ENCODE results near the gene ZBTB1.

Gene ZBTB1

GRCh38 chr14:64504310-64504896 lies at the start of gene ZBTB1:
TSS of gene ZBTB1 (plus strand) at chr14:64504770. CDS start at chr14:64521505, 16,735 bp downstream.
- peak; percentile 74 to 84 (median 75) for DNase-seq (ENCODE audit: low read depth in 3 of 3)

GRCh38 chr14:64459405-64460136 lies 45.0 kb upstream of the ZBTB1 start:
- DNase-seq (ENCODE audit: low read depth in 3 of 3): no peak

DNA sequence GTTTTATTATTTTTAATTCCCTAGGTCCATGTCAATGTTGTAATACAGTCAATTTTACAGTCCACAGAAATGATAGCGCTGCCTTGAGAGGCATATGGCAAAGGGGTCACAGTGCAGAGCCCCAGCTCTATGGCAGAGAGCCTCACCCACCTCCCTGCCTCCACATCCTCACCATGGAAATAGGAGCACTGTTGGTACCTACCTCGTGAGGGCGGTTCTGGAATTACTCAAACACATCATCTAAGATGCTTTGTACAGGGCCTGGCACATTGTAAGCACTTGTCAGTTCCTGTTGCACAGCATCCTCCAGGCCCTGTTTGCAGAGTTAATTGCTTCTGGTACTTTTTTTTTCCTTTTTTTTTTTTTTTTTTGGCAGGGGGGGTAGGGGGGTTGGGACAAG lies 43.3 kb upstream of the ZBTB1 start:
- DNase-seq (ENCODE audit: low read depth in 3 of 3): no peak

- DNase-seq (ENCODE audit: low read depth in 3 of 3): no peak
Observed at GRCh38 chr14:64463195-64463594, 41.4 kb upstream of the ZBTB1 start.

DNA sequence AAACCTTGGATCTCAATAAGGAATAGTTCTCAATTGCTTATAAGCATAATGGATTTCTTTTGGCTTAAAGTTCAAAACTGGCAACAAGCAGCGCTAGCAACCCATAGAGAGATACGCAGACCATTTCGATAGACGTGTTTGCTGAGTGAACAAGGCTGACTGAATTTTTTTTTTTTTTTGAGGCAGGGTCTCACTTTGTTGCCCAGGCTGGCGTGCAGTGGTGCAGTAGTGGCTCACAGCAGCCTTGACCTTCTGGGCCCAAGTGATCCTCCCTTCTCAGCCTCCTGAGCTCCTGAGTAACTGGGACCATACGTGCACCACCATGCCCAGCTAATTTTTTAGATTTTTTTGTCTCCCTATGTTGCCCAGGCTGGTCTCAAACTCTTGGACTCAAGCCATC lies 40.7 kb upstream of the ZBTB1 start:
- DNase-seq (ENCODE audit: low read depth in 3 of 3): no peak

DNA sequence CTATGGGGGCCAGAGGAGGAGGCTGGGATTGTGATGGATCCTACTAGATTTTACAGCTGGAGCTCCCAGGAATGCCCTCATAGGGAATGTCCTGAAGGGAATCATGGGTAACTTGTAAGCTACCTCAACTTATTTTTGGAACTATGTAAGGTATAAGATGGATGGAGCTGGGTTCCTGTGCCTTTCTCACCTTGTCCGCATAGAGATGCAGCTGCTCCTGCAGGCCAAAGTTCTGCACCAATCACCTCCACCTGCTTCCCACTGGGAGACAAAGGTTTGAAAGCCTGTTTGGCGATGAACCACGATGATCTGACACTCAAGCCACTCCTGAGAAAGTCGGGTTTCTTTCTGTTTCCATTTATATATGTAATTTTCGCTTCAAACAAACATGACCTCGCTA lies 39.9 kb upstream of the ZBTB1 start:
- no peak for DNase-seq (ENCODE audit: low read depth in 3 of 3)

DNA sequence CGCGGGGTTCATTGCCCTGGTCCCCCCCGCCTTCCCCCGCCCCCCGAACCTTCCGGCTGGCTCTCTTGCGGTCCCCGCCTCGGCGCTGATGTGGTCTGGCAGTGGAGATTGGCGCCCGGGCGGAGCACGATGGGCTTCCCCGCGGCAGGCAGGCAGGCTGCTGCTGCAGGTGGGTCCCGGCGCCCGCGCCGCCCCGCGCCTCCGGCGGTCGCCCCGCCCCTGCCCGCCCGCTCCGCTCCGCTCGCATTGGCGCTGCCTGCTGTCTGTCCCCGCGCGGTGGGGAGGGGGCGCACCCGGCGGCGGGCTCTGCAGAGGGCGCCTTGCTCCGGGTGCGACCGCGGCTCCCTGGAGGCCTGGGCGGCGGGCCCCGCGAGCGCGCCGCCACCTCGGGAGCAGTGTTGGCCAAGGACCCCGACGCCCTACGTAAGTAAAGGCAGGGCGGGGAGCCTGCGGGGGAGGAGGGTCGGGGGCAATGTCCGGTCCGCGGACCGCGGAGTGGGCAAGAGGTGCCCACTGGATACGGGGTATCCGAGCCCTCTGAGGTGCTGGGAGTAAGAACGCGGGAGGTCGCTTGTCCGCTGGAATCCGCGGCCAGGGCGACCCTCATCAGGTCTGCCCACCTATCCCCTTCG lies 39.3 kb upstream of the ZBTB1 start, which contains the start of gene AKAP5:
TSS of gene AKAP5 (plus strand) at position 309 of the 632 bp plus-strand sequence. CDS start 2,896 bp downstream, outside the sequence.
- peak; percentile 18 to 38 (median 20) for DNase-seq (ENCODE audit: low read depth in 3 of 3)

DNA sequence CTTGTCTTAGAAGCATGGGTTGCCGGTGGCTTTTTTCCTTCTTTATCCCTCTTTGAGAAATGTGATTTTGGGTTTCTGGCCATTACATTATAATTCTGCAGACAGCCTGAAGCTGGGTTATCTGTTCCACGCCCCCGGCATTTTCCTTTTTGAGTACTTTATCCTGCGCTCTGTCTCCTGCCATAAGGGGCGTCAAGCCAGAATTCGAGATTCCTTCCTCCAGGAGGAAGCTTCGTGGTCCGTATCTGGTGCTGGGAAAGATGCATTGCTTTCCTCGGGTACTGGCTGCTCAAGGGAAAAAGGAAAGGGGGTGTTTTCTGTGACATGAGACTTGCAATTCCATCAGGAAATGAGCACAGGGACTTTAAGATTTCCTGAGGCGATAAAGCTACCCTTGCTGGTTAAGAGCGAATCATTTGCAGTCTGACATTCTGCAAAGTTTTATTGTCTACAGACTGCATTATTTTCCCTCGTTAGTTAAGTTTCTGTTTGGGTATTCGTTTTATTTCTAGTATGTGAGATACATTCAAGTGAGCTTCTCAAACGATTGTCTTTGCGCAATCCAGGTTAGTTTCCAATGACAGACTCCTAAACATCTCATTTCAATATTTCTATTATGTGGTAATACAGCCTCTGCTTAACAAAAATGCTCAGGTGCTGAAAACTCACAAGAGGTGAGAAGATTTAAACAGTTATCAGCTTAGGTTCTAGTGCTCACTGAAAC lies 38.6 kb upstream of the ZBTB1 start:
- no peak for DNase-seq (ENCODE audit: low read depth in 3 of 3)

GRCh38 chr14:64467101-64467500 lies 37.5 kb upstream of the ZBTB1 start:
- no peak for DNase-seq (ENCODE audit: low read depth in 3 of 3)

GRCh38 chr14:64467566-64467965 lies 37.0 kb upstream of the ZBTB1 start:
- no peak for DNase-seq (ENCODE audit: low read depth in 3 of 3)

DNA sequence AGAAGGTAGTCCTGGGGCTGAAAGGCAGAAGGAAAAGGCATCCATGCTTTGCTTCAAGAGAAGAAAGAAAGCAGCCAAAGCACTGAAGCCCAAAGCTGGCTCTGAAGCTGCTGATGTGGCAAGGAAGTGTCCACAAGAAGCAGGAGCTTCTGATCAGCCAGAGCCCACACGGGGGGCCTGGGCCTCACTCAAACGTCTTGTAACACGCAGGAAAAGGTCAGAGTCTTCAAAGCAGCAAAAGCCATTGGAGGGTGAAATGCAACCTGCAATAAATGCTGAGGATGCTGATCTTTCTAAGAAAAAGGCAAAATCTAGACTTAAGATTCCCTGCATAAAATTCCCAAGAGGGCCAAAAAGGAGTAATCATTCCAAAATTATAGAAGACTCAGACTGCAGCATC lies 36.1 kb upstream of the ZBTB1 start:
- no peak for DNase-seq (ENCODE audit: low read depth in 3 of 3)

DNA sequence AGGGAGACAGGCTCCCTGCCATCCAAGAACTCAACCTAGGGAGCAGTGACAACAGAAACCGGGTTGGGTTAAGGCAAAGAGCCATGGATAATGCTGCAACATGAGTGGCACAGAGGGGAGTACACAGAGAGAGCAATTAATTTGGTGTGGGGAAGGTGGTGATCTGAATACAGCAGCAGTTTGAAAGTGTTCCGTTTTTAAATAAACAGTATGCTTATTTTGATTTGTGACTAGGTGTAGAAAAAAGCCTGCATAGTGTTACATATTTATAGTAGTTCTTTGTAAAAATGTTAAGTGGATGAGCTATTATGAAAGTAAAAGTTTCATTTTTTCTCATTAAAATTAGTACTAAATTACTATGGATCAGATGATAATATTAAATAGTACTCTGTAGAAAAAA lies 30.5 kb upstream of the ZBTB1 start:
- DNase-seq (ENCODE audit: low read depth in 3 of 3): no peak

GRCh38 chr14:64474698-64475097 lies 29.9 kb upstream of the ZBTB1 start:
- DNase-seq (ENCODE audit: low read depth in 3 of 3): no peak

GRCh38 chr14:64475585-64476273 lies 28.8 kb upstream of the ZBTB1 start:
- DNase-seq (ENCODE audit: low read depth in 3 of 3): no peak

DNA sequence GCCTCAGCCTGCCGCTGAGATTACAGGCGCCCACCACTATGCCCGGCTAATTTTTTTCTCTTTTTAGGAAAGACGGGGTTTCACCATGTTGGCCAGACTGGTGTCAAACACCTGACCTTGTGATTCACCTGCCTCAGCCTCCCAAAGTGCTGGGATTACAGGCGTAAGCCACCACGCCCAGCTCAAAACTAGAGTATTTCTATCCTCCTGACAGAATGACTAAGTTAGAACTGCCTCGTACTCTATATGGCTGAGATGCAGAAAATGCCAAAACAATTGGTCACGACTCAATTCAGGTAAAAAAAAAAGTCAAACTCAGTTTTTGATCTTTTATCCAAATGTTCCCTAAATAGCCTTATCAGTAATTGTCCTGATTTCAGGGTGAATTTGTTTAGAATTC lies 28.1 kb upstream of the ZBTB1 start:
- no peak for DNase-seq (ENCODE audit: low read depth in 3 of 3)

DNA sequence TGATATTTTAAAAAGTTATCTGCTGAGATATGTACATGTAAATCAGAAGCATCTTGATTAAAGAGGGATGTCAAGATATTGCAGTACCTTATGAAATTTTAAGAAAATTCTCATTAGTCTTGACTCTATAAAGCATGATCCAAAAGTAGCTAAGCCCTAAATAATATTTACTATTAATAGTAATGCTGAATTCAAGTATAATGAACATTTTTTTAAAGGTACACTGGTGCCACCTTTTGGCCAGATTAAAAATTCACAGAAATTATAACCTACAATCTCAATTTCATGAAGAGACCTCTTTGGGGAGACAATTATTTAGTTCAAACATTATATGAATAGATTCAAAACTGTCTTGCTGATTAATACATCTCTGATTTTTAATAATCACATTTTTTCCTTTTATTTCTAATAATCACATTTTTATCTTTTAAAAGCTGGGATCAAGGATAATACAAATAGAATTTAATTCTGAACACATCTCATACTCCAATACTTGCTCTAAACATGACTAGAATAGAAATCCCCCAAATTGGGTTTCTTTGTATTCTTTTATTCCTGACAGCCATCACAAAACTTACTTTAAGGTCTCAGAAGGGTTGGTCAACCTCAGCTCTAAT lies 25.8 kb upstream of the ZBTB1 start:
- DNase-seq (ENCODE audit: low read depth in 3 of 3): no peak

DNA sequence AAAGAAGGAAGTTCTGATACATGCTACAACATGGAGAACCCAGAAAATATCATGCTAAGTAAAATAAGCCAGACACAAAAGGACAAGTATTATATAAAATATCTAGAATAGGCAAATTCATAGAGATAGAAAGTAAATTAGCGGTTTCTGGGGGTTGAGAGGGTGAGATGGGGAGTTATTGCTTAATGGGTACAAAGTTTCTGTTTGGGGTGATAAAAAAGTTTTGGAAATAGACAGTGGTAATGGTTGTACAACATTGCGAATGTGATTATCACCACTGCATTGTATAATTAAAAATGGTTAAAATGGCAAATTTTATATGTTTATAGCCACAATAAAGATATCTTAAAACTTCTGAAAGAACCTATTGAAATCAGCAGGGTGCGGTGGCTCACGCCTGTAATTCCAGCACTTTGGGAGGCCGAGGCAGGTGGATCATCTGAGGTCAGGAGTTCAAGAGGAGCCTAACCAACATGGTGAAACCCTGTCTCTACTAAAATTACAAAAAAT lies 15.9 kb upstream of the ZBTB1 start:
- DNase-seq (ENCODE audit: low read depth in 3 of 3): no peak

- no peak for DNase-seq (ENCODE audit: low read depth in 3 of 3)
Observed at GRCh38 chr14:64491637-64492036, 12.9 kb upstream of the ZBTB1 start.

GRCh38 chr14:64493455-64493854 lies 11.1 kb upstream of the ZBTB1 start:
- no peak for DNase-seq (ENCODE audit: low read depth in 3 of 3)

DNA sequence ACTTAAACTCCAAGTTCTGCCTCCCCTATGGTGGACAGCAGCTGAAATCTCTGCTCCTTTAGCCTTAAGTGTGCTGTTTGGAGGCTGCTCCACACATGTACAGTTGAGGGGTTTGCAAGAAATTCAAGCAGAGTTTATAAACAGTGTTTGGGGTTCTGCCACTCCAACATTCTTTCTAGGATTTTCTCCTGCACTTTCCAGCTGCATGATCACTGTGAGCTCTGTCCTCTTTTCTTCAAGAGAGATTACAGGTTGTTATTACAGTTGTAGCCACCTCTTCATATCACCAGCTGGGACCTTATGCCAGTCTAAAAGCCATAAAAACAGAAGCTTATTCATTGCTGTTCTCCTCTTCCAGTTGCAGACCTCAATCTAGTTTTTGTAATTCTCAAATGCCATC lies 9.3 kb upstream of the ZBTB1 start:
- DNase-seq (ENCODE audit: low read depth in 3 of 3): no peak

DNA sequence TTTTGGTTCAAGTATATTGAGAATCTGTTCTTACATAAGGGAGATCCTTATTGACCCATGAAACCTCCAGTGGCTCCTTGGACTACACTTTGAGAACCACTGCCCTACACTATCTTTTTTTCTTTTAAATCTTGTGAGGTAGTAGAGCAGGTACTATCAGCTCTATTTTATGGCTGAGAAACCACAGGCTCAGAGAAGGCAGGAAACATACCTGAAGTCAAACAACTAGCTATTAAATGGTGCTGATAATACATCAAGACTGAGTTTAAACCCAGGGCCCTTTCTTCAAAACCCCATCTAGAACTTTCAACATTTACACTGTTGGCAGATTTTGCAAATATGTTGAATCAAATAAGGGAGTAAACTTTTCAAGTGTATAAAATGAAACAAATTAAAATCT lies 7.8 kb upstream of the ZBTB1 start:
- no peak for DNase-seq (ENCODE audit: low read depth in 3 of 3)

Data from stimulated activated CD4-positive, alpha-beta T cell treated with anti-CD3 and anti-CD28 coated beads, TNF-alpha, amount 100 ng/mL, for 48 hours (primary cell).